OCI-LY1 (cell line): ENCODE results near the gene NUP210.

Experiments
- H2AFZ ChIP-seq: fragments of 200-600 bp; sonication (generic), shearing (Covaris generic); 2 replicates; pipeline ENCODE4 v1.6.0; 2014; ENCODE audit warnings: antibody characterized with exemption, mild to moderate bottlenecking, low read length
- H3F3A ChIP-seq: fragments of 200-600 bp; sonication (generic), shearing (Covaris generic); 2 replicates; pipeline ENCODE4 v1.6.0; 2014; ENCODE audit warnings: mild to moderate bottlenecking, antibody characterized with exemption, low read length, moderate library complexity; ENCODE audit not compliant: insufficient read depth
- H3K27ac ChIP-seq: fragments of 200-600 bp; sonication (generic); 2 replicates; pipeline ENCODE4 v1.5.1; 2014; ENCODE audit warnings: low read length, mixed run types, mild to moderate bottlenecking, low read depth; ENCODE audit not compliant: poor library complexity, severe bottlenecking
- H3K27me3 ChIP-seq: fragments of 200-600 bp; sonication (generic); 2 replicates; pipeline ENCODE4 v1.6.0; 2014; ENCODE audit warnings: antibody characterized with exemption, mild to moderate bottlenecking, low read length, moderate library complexity; ENCODE audit not compliant: insufficient read depth
- H3K36me3 ChIP-seq: fragments of 200-600 bp; sonication (generic); 2 replicates; pipeline ENCODE4 v1.6.1; 2014; ENCODE audit warnings: mild to moderate bottlenecking, antibody characterized with exemption, low read length, moderate library complexity, mixed read lengths; ENCODE audit not compliant: insufficient read depth
- H3K4me1 ChIP-seq: fragments of 200-600 bp; sonication (generic); 2 replicates; pipeline ENCODE4 v1.5.1; 2014; ENCODE audit warnings: mild to moderate bottlenecking, low read length, moderate library complexity; ENCODE audit not compliant: insufficient read depth, severe bottlenecking
- H3K4me2 ChIP-seq: fragments of 200-600 bp; sonication (generic), shearing (Covaris generic); 2 replicates; pipeline ENCODE4 v1.6.1; 2014; ENCODE audit warnings: low read length
- H3K4me3 ChIP-seq: fragments of 200-600 bp; sonication (generic); 2 replicates; pipeline ENCODE4 v1.5.1; 2014; ENCODE audit warnings: low read length, low read depth, mild to moderate bottlenecking, mixed read lengths; ENCODE audit not compliant: poor library complexity, severe bottlenecking
- H3K79me2 ChIP-seq: fragments of 200-600 bp; shearing (Covaris generic); 2 replicates; pipeline ENCODE4 v1.6.1; 2016; ENCODE audit warnings: mixed run types, low read length, mixed read lengths; ENCODE audit not compliant: insufficient read depth
- H3K9ac ChIP-seq: fragments of 200-600 bp; sonication (generic), shearing (Covaris generic); 2 replicates; pipeline ENCODE4 v1.6.1; 2014; ENCODE audit warnings: mild to moderate bottlenecking, low read length, mixed read lengths
- H3K9me2 ChIP-seq: fragments of 200-600 bp; sonication (generic), shearing (Covaris generic); 2 replicates; pipeline ENCODE4 v1.6.1; 2014; ENCODE audit warnings: low read depth, mild to moderate bottlenecking, low read length, mixed read lengths
- H3K9me3 ChIP-seq: fragments of 200-600 bp; shearing (Covaris generic); 2 replicates; pipeline ENCODE4 v1.6.1; 2014; ENCODE audit warnings: low read length, mixed read lengths
- H4K20me1 ChIP-seq: fragments of 200-600 bp; sonication (generic), shearing (Covaris generic); 2 replicates; pipeline ENCODE4 v1.6.0; 2016; ENCODE audit warnings: mild to moderate bottlenecking, low read length; ENCODE audit not compliant: insufficient read depth
- CTCF ChIP-seq: fragments of 200-600 bp; sonication (generic), shearing (Covaris generic); IDR thresholded peaks from 2 replicates; pipeline ENCODE4 v1.5.1; 2017; ENCODE audit warnings: mild to moderate bottlenecking, antibody characterized with exemption, low read length, moderate library complexity, mixed read lengths
- EZH2 ChIP-seq: fragments of 200-600 bp; sonication (generic), shearing (Covaris generic); IDR thresholded peaks from 2 replicates; pipeline ENCODE4 v1.8.0; 2017; ENCODE audit warnings: borderline replicate concordance, mixed run types, mild to moderate bottlenecking, antibody characterized with exemption, low read length, moderate library complexity, mixed read lengths

Gene NUP210

GRCh38 chr3:13349823-13350222 lies 70.3 kb downstream of the NUP210 start:
- H3K9ac ChIP-seq, result no peak overlapping the region
- TF ChIP-seq EZH2 (no peak), CTCF (no peak)
- no peaks in the 10 kb centered on the region for H3K9me2 ChIP-seq
- no peak overlapping the region for H3K27ac ChIP-seq
- H3K4me3 ChIP-seq, result no peak overlapping the region
- H3K4me2 ChIP-seq, result no peak overlapping the region
- no peaks in the 10 kb centered on the region for H3K79me2 ChIP-seq
- H3K36me3 ChIP-seq, result peaks cover 98% of the 10 kb centered on the region
- no peaks in the 10 kb centered on the region for H4K20me1 ChIP-seq
- no peaks in the 10 kb centered on the region for H3K9me3 ChIP-seq
- no peak overlapping the region for H2AFZ ChIP-seq
- H3K27me3 ChIP-seq, result no peaks in the 10 kb centered on the region
- no peaks in the 10 kb centered on the region for H3F3A ChIP-seq
- H3K4me1 ChIP-seq, result peaks cover 9% of the 10 kb centered on the region

- H3K79me2 ChIP-seq, result no peaks in the 10 kb centered on the region
- H3K4me2 ChIP-seq, result no peak overlapping the region
- H4K20me1 ChIP-seq, result no peaks in the 10 kb centered on the region
- H3K27me3 ChIP-seq, result no peaks in the 10 kb centered on the region
- H3K9ac ChIP-seq, result no peak overlapping the region
- H3K27ac ChIP-seq, result peak overlapping the region; percentile 41
- H3K4me3 ChIP-seq, result no peak overlapping the region
- peaks cover 9% of the 10 kb centered on the region for H3K4me1 ChIP-seq
- no peak overlapping the region for H2AFZ ChIP-seq
- H3F3A ChIP-seq, result no peaks in the 10 kb centered on the region
- H3K36me3 ChIP-seq, result peaks cover 96% of the 10 kb centered on the region
- no peaks in the 10 kb centered on the region for H3K9me2 ChIP-seq
- TF ChIP-seq CTCF, result no peak
- TF ChIP-seq EZH2, result no peak
- H3K9me3 ChIP-seq, result no peaks in the 10 kb centered on the region
Measured at GRCh38 chr3:13348661-13349396, 71.3 kb downstream of the NUP210 start.

- TF ChIP-seq CTCF (no peak), EZH2 (no peak)
- no peaks in the 10 kb centered on the region for H3F3A ChIP-seq
Measured at GRCh38 chr3:13348100-13348499, 72.0 kb downstream of the NUP210 start.

More at GRCh38 chr3:13348100-13348499, 72.0 kb downstream of the NUP210 start:
- Histone ChIP-seq H4K20me1 (no peaks in the 10 kb centered on the region), H3K4me3 (no peak overlapping the region), H3K27me3 (no peaks in the 10 kb centered on the region), H3K9me2 (no peaks in the 10 kb centered on the region), H3K27ac (no peak overlapping the region), H2AFZ (no peak overlapping the region), H3K9me3 (no peaks in the 10 kb centered on the region), H3K4me2 (no peak overlapping the region), H3K4me1 (peaks cover 9% of the 10 kb centered on the region), H3K9ac (no peak overlapping the region), H3K36me3 (peaks cover 96% of the 10 kb centered on the region), H3K79me2 (no peaks in the 10 kb centered on the region)
